HPDE6-E6E7 (cell line): Measurements from ENCODE around the gene FLYWCH2.

Experiments
- DNase-seq: peaks from one replicate; pipeline ENCODE4 v3.0.0; 2011; ENCODE audit warnings: missing footprints; ENCODE audit errors: extremely low spot score

Gene FLYWCH2

DNA sequence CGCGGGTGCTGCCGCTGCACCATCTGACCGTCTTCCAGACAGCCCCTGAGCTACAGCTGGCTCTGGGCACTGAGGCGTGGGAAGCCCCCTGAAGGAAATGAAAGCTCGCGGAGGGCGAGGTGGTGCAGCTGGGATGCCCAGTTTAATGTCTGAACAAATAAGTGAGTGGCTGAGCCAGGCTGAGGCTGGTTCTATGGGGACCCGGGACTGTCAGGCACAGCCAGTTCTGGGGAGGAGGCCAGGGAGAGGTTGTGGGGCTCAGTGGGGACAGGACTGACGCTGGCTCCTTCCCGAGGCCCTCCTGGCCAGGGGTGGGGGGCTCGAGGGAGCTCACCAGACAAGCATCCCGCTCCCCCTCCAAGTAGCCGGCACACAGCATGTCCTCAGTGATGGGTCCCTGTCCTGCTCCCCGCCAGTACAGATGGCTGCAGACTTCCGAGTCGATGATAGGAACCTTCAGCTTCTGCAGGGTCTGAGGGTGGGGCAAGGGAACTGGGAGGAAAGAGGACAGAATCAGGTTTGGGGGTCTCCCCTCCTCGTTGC, 29.4 kb upstream of the FLYWCH2 start:
- no peak for DNase-seq

DNA sequence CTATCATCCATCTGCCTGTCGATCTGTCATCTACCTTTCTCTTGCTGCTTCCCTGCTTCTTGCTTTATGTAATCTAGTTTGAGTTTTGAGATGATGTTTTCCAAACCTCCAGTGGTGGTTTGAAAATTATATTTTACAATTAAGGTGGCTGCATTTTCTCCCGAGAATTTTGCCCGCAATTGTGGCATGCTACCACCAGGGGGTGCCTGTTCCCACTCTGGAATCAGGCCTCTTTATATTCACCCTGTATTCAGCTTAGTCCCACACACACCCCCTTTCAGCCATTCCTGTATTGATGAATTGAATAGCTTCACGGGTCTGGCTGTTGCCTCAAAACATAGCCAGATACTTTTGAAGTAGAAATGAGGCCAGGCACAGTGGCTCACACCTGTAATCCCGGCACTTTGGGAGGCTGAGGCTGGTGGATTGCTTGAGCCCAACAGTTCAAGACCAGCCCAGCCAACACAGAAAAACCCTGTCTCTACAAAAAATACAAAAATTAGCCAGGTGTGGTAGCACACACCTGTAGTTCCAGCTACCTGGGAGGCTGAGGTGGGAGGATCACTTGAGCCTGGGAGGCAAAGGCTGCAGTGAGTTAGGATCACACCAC, 28.2 kb upstream of the FLYWCH2 start:
- no peak for DNase-seq

DNA sequence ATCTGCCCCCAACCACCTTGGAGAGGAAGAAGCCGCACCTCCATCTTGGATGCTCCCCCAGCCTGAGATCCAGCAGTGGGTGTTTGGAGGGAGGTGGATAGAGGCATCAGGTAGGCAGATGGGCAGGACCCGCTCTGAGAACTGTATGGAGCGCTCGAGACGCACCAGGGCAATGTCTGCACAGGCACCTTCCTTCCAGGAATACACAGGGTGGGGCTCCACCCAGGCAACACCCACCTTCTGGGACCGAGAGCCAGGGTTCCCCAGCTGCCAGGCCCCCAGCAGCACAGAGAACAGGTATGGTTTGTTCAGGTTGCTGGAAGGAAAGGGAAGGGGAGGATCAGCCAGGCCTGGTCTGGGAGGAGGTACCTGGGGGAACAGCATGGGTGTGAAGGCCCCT, 27.5 kb upstream of the FLYWCH2 start:
- DNase-seq: no peak

DNA sequence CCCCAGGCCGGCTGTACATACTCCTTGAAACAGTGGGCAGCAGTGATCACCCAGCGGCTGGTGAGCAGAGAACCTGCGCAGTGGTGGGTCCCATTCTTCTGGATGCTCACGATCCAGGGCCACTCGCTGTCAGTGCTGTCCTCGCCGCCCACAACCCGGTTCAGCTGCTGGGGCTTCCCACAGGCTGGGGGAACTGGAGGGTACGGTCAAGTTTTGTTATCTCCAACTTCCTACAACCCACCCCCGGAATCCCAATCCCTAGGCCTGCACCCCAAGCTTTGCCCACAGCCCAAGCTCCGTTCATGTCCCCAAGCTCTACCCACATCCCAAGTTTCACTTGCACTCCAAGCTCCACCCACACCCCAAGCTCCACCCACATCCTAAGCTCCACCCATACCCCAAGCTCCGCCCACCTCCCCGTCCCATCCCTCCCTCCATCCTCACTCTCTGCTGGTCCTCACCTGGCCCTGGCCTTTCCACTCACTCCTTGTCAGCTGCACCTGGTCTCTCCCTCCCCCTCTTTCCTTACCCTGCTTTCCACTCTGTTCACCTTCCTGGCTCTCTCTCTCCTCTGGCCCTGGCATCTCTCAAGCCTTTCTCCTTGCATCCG, 26.8 kb upstream of the FLYWCH2 start:
- no peak for DNase-seq

DNA sequence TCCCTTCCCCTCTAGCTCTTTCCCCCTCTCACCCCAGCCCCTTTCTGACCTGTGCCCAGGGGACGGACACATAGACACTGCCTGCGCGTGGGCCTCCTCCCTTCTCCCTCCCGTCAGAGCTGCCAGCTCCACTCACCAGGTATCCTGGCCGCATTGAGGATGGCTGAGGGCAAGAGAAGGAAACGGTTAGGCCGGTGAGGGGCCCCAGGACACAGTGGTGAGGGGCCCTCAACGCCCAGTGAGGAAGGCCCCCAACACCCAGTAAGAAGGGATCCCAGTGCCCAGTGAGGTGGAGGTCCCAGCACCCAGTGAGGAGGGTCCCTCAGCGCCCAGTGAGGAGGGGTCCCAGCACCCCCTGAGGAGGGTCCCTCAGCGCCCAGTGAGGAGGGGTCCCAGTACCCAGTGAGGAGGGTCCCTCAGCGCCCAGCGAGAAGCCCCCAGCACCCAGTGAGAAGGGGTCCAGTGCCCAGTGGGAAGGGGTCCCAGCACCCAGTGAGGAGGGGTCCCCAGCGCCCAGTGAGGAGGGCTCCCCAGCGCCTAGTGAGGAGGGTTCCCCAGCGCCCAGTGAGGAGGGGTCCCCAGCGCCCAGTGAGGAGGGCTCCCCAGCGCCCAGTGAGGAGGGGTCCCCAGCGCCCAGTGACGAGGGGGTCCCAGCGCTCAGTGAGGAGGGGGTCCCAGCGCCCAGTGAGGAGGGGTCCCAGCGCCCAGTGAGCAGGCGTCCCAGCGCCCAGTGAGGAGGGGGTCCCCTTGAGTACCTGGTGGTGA, 26.1 kb upstream of the FLYWCH2 start:
- DNase-seq: no peak

DNA sequence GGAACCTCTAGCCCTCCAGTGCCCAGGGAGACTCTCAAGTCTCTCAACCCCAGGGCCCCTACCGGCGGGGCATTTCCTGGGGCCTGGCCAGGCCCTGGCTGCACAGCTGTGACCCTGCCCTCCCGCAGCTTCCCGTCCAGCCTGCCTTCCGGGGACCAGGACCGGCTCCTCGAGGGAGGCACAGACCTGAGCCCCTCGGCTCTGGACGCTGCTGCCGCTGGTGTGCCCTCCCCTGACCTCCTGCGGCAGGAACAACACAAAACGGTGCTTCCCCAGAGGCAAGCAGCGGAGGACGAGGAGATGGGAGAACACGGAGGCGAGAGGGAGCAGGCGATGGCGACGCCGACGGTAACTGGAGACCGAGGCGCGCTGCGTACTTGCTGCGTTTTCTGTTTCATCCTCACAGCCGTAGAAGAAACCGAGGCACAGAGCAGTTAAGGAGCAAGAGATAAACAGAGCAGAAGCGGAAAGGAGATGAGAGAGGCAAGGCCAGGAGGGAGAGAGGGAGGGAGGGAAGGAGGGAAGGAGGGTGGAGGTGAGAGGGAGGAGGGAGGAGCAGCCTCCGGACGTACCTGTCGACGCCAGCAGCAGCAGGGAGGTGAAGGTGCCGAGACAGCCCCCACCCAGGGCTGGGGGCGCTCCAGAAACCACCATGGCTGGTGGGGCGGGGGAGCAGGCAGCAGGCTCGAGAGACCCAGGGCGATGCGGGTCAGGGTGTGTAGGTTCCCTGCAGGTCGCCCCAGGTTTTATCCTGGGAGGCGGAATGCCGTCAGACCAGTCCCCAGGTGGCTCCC, 25.4 kb upstream of the FLYWCH2 start, which contains the start of gene PRSS22:
PRSS22 (minus strand) TSS at position 720 of the 794 bp plus-strand sequence; CDS start at position 654, 66 bp downstream.
- DNase-seq: peak; percentile 68

DNA sequence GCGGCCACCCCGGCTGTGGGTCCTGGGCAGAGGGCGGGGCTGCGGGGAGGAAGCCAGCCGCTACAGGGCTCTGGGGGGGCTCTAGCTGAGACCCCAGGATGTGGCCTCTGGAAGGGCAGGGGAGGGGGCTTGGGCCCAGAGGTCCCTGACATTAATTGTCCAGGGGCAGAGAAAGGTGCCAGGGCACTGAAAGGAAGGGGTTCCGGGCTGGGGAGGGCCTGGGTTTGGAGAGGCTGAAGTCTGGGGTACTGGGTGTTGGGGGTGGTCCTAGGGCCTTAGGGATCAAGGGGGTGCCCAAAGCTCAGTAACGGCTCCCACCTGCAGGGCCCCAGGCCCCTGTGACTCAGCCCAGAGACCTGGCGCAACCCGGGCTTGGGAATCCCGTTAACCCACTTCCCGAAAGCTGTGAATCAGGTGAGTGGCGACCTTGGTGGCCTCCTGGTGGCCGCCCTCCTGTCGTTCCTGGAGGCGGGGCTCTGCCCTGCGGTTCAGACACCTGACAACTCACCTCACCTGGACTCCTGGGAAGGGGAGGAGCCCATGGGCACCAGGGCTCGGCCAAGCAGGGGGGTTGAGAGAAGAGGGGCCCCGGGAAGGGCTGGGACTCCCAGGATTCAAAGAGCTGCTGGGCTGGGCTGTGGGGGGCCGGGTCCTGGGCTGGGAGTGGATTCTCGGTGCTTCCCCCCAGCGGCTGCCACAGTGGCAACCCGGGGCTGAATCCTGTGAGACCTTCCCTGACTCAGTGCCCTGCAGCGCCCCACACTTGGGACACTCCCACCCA, 24.6 kb upstream of the FLYWCH2 start:
- DNase-seq: peak; percentile 70

DNA sequence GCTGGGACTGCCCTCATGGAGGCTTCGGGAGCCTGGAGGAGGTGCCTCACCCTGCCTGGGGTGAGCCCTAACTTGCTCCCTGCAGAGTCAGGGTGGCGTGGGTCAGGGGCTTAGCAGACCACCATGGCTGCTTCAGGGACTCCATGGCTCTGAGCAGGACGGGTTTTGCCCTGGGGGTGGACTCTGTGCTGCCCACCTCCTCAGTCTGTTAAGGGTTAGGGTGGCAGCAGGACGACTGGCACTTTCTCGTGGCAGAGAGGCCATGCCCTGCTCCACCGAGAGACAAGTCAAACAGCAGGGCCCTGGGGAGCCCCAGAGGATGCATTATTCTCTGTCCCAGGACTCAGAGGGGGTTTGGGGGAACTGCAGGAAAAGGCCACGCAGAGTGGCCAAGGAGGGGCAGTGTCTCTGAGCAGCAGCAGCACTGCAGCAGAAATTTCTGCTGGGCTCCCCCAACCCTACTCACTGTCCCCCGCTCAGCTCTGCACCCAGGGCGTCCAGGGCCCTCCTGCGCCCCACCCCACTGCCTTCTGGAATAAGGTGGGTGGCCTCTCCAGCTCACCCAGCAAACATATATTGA, 23.2 kb upstream of the FLYWCH2 start:
- no peak for DNase-seq

DNA sequence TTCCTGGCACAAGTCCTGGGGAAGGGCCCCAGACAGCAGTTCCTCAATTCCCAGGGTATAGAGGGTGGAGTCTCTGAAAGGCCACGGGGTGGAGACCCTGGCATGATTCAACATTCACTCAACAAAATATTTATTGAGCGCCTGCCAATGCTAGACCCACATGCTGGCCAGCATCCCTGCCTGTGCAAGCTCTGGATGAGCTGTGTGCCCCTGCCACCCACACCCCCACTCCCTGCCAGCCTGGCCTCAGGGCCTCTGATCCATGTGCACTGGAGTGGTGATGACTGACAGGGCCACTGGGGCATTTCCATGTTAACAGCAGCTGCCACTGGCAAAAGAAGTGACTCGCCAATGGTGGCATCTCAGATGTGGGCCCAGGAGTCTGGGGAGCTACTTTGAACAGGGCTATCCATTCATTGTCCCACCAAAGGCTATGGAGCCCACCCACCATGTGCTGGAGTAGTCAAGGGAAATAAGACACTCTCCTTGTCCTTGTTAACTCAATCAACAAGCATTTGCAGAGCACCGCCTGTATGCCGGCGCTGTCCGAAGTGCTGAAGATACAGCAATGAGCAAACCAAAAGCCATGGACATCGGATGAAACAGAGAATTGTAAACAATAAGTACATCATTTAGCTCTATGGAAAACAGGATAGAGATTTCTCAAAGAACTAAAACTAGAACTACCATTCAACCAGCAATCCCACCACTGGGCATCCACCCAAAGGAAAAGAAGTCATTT, 22.0 kb upstream of the FLYWCH2 start:
- DNase-seq: no peak

DNA sequence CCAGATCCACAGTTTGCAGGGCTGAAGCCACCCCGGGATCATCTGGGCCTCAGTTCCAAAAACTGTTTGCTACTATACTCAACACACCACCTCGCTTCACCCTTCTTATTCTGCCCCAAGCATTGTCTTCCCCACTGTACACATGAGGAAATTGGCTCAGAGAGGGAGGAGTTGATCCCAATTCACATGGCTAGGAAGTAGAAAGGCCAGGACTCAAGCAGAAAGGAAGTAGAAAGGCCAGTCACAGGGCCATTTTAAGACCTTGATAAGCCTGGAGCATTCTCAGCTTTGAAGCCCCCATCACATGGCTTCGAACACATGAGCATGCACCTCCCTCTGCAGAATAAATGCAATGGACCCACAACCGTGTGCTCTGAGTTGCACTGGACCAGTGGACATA, 17.4 kb upstream of the FLYWCH2 start:
- no peak for DNase-seq

DNA sequence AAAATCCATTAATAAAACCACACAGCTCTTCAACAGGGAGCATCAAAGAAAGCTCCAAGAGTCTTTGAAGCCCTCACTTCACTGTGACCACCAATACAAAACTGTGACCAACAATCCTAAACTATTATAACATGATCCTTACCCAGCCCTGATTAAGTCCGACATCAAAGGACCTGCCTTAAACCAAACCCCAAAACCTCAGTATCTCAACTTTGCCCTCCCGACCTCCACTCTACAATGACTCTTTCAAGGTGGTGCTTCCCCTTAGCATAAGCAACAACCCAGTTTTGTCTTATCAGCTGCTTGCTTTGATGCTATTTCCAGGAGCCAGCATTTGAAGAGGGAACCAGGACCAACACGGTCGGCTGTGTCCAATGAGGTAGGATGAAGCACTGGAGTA, 16.6 kb upstream of the FLYWCH2 start:
- DNase-seq: no peak

DNA sequence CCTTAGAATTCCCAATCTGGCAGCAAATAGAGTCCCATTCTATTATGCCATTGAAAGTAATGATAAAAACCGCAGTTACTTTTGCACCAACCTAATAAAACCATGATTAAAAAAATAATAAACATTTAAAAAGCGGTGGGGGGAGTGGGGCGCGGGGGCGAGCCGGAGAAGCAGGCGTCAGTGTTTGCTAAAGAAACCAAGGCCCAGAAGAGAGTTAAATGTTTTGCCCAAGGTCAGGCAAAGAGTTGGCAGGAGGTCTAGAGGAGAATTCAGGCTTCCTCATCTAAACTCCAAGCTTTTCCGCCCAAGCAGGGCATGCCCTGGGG, 15.4 kb upstream of the FLYWCH2 start:
- DNase-seq: no peak

DNA sequence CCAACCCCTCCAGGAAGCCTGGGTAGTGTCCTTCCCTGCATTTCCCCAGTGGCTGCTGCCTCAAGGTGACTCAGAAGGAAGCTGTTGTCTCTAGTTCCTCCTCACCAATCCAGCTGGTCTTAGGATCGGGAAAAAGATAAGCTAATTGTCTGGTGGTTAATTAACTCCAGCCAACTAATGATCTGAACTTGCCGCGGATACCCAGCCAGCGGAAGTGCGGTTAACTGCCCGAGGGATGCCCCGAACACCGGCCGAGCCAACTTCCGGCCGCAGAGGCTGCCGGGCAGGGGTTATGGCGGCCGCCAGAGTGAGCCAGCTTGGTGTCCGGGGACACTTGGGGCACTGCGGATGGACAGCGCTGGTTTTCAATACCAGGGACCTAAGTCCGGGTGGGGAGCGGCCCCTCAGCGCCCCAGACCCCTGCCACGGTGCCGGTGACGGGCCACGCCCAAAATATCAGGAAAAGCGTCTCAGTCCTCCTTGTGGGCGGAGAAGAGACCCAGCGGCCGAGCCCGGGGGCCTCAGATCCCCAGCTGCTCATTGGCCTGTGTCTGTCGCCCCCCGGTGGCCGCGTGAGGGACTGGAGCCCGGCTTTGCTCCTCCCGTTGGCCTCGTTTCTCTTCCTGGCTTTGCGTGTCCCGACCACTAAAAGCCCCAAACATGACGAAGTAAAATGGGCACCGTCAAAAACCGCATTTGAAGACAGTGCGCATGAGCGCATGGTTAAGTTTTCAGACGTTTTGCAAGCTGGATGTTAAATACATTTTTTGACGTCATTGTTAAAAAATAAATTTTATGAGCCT, 14.8 kb upstream of the FLYWCH2 start:
- DNase-seq: peak; percentile 96

DNA sequence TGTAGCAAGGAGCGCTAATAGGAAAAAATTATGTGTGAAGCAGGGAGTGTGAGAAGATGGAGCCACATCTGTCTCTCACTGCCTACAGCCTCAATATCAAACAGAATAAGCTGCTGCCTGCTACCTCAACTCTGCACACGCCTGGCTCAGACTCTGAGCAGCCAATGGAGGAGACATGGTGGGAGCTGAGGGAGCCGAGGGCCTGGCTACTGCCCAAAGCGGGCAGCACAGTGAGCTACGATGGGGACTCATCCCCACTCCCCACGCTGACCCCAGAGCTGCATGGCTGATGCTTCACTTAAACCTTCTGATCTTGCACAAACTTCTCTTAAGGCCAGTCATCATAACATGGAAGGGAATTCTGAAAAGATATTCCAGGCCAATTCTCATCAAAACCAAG, 11.1 kb upstream of the FLYWCH2 start:
- no peak for DNase-seq

DNA sequence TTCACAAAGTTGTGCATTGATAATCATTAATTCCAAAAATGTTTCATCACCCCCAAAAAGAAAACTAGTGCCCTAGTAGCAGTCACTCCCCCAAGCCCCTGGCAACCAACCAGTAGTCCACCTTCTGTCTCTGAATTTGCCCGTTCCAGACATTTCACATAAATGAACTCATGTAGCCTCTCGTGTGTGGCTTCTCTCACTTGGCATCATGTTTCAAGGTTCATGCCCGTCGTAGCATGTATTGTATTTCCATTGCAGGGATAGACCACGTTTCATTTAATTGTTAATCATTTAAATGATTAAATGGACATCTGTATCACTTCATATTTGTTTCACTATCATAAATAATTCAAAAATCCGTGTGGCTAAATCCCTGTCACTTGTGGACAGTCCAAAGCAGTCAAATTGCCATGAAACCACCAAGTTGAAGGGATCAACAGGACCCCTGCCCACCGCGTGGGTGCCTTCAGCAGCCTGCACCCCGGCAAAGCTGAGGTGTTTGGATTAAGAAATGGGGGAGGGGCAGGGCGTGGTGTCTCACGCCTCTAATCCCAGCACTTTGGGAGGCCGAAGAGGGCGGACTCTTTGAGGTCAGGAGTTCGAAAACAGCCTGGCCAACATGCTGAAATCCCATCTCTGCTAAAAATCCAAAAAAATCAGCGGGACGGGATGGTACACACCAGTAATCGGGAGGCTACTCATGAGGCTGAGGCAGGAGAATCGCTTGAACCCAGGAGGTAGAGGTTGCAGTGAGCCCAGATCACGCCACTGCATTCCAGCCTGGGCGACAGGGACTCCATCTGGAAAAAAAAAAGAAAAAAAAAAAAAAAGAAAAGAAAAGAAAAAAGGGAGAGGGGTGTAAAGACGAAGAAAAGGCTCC, 8.7 kb upstream of the FLYWCH2 start:
- DNase-seq: no peak

DNA sequence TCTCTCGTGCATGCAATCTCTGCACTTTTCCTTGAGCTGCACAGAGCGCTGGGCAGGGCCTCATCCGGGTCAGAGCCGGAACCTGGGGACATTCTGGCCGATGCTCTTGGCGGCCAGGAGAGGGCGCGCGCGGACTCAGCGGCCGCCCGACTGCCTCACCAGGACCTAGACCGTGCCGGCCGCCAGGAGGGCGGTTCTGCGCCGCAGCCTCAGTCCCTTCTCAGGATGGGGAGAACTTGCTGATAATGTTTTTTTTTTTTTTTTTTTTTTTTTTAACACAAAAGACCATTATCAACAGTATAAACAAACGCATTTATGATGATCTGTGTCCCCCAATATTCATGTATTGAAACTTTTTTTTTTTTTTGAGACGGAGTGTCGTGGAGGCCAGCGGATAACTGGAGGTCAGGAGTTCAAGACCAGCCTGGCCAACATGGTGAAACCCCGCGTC, 8.1 kb upstream of the FLYWCH2 start:
- DNase-seq: peak; percentile 38

DNA sequence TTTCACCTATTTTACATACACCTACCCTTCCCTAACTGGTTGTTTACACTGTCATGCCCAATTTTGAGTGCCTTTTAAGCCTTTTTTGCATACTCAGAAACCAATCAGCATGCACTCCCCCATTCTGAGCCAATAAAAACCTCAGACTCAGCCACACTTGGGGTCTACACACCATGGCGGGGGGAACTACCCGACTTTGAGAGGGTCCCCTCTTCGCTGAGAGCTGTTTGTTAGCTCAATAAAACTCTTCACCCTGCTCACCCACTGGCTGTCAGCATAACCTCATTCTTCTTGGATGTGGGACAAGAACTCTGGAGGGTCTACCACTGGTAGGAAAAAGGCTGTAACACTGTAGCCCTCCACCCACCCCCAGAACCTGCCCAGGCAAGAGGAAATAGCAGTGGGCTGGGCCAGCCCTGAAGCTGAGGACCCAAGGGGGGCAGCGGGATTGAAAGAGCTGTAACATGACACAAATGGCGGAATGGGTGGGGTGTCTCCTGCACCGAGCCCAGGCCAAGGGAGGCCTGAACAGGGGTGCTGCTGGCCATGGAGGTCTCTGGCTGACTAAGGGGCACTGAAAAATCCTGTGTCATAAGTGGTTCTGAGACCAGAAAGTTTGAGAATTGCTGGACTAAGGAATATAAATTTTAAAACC, 3.0 kb upstream of the FLYWCH2 start:
- no peak for DNase-seq
